GM18511 (cell line): ENCODE data around the gene HDAC4.
"Not testable (repeated sequence)": the region's sequence is repeated elsewhere in the genome, so short reads cannot be mapped to it uniquely, and the experiment has no call there.

Experiments used
- ATAC-seq: cut with Tn5 transposase; IDR thresholded peaks from one replicate; pipeline ENCODE4 v1.9.1; 2021; ENCODE audit warnings: mild to moderate bottlenecking, moderate library complexity; ENCODE audit not compliant: unreplicated experiment

HDAC4 gene

DNA sequence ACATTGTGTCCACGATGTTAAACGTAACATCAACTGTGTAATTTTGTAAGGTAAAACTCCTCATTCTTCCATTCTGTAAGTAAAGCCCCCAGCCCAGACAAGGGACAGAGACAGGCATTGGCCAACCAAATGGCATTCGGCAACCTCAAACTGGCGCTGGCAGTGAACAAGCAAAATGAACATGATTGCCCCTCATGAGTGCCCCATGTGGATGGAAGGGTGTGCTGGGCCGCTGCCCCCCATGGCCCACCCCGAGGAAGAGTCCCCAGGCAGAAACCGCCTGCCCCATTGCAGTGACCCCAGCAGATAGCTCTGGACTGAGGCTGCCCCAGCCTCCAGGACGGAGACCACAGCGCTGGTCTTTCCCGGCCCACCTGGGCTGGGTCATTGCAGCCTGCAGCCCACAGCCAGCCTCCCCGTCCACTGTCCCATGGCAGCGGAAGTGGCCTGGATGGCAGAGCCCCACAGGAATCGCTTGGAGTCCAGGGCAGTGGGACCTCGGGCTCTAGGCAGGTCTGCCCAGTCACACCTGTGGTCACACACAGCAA, 220.2 kb downstream of the HDAC4 start:
- ATAC-seq = no peak

DNA sequence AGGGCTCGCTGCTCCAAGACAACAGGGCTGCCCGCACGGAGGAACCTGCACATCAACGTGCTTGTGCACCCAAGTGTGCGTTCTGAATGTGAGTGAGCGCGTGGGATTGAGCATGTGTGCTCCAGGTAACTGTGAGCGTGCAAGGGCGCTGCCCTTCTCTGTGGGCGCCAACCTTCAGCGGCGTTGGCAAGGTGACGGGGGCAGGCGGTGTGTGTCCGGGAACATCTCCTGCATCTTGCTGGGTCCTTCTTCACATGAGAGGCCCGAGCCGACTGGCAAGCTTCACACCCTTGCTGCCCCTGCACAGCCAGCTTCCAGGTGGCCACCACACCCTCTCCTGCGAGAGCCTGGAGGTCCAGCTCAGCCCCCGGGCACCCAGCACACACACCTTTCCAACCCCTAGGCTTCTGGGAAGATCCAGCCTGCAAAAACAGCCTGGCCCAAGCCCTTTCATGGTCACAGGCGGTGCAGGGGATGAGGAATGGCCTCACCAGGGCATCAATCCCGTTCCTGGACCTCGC, 220.9 kb downstream of the HDAC4 start:
- no peak for ATAC-seq

DNA sequence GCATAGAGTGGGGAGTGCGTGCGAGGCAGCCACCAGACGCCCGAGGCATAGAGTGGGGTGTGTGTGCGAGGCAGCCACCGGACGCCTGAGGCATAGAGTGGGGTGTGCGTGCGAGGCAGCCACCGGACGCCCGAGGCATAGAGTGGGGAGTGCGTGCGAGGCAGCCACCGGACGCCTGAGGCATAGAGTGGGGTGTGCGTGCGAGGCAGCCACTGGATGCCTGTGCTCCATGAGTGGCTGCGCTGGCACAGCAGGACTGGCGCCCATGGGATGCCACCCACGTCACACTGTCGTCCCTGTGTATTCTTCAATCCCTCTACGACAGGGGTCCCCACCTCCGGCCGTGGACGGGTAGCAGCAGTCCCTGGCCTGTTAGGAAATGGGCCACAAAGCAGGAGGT, 221.9 kb downstream of the HDAC4 start:
- ATAC-seq = no peak

DNA sequence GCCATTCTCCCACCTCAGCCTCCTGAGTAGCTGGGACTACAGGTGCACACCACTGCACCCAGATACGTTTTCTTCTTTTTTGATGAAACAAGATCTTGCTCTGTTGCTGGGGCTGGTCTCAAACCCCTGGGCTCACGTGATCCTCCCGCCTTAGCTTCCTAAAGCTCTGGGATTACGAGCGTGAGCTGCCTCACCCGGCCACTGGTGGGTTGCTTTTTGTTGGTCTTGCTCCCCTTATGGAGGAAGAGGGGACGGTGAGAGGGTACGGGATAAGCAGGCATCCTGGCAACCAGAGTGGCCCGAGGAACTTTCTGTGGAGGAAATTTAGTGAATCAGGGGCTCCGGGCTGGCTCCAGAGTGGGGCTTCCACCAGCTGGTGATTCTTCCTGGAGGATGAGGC, 222.3 kb downstream of the HDAC4 start:
- ATAC-seq = no peak

DNA sequence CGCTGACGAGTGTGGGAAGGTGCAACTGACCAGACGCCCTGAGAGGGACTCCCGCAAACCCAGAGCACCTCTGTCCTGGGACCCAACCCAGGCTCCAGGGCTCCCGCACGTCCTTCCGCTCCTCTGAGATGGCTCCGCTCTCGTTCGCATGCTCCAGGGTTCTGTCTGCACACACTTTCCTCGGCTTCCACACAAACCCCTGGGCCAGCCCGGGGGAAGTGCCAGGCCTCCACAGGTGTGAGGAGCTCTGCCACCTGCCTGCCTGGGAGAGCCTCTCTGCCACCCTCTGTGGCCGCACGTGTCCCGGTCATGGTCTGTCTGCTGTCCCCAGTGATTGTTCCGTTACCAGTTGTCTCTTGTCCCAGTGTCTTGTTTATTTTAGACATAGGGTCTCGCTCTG, 222.9 kb downstream of the HDAC4 start:
- ATAC-seq = no peak

DNA sequence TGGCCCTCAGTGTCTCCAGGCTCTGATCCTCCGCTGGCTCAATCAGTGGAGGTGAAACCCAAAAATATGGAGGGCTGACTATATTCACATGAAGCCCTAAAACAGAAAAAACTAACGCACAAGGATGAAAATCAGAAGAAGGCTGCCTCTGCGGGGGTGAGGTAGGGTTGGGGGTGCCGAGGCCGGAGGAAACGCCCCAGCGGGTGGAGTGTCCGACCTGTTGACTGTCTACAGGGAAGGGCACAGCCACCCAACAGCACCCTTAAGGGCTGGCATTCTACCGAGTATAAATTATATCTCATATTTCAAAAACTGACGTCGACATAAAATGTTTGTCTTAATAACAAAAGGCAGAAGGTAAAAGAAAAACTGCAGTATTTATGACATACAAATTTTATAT, 223.5 kb downstream of the HDAC4 start:
- ATAC-seq = no peak

DNA sequence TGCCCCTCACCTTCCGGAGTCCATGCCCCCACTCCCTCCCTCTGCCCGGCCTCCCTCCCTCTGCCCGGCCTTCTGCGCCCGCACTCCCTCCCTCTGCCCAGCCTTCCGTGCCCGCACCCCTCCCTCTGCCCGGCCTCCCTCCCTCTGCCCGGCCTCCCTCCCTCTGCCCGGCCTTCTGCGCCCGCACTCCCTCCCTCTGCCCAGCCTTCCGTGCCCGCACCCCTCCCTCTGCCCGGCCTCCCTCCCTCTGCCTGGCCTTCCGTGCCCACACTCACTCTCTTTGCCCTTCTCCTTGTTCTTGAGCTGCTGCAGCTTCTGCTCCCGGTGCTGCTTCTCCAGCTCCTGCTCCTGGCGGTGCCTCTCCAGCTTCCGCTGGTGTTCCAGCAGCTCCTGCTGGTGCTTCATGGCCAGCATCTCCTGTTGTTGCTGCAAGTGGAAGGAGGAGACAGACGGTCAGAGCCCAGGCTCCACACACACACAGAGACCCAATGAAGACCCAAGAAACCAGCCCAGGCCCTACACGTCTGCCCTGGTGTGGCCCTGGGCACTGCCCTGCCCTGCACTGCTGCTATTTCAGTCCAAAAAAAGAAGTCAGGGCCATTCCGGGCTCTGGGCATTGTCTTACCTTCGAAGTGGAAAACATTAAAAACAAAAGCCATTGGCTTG, 224.5 kb downstream of the HDAC4 start:
- not testable (repeated sequence) for ATAC-seq

DNA sequence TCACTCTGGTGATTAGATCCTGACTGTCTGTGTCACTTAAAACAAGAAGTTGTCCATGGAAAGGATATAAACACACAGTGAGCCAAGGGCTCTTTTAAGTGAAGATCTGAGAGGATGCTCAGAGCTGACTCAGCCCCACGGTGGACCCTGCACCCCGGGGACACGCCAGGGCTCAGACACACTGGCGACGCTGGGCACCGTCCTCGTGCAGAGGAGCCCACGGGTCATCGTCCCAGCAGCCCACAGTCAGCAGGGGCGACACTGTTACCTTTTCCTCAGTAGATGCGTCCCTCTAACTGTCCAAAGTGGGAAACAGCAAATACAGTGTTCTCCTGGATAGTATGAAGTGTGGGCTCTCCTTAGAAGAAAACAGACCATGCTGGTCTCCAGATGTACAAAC, 225.6 kb downstream of the HDAC4 start:
- no peak for ATAC-seq

DNA sequence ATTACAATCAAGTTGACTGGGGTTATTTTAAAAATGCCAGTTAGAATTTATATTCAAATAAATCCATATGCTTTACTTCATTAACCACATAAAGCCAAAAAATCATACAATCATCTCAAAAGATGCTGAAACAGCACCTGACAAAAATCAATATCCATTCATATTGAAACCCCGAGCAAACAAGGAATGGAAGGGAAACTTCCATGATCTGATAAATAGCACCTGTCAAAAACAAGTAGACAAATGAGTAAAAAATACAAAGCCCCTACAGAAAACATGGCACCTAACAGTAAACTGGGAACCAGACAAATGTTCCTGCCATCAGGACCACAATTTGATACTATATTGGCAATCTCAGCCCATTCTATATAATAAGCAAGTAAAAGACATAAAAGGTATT, 227.5 kb downstream of the HDAC4 start:
- no peak for ATAC-seq

DNA sequence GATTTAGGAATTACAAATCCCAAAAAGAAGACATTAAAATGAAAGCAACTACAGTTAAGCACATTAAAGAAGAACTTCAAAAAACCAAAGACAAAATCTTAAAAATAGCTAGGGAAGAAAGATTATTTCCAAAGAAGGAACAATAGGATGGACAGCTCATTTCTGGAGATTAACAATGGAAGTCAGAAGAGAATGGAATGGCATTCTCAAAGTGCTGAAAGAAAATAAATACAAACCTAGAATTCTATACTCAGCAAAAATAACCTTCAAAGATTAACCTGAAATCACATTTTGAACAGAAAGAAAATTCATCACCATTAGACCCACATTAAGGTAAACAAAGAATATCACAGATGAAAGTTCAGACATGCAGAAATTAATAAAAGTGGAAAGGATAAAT, 229.2 kb downstream of the HDAC4 start:
- ATAC-seq = no peak

DNA sequence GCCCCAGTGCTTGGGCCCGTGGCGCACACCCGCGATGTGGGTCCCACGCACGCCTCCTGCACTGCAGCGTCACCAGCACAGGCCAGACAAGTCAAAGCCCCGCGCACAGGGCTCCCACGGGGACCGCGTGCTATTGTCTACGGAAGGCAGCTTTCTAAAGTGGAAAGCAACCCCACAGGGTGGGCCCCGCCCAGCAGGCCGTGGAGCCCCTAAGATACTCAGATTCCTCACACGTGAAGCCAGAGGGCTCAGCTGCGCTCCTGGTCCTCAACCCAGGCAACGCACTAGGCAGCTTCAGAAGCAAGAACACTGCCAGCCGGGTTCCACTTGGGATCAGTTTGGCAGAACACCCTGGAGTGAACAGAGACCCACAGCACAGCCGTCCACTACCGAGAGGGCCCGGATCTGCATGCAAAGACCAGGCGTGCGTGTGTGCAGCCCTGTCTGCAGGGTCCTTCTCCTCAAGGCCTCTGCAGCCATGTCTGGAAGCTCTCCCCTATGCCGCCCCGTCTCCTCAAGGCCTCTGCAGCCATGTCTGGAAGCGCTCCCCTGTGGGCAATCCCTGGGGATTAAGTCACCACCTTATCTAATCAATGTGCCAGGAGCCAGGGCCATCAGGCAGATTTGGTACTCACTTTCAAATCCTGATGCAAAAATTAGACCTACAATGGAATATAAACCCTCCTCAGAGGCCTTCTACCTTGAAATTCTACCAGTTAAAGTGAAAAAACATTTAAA, 231.3 kb downstream of the HDAC4 start:
- ATAC-seq = no peak

DNA sequence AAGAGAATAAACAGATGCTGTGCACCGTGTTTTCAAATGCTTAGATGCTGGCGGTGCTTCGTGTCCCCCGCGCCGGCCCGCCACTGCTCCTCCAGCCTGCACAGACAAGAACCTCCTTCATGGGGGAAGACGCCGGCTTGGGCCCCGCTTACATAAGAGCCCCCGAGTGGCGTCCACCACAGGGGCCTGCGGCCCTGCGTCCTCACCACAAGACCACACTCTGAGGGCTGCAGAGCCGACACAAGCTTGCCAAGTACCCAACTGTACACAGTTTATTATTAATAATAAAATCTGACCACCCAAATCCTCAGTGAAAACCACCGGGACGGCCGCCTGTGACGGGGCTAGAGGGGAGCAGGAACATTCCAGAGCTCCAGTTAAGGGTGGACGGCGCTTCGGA, 232.2 kb downstream of the HDAC4 start:
- ATAC-seq = no peak

DNA sequence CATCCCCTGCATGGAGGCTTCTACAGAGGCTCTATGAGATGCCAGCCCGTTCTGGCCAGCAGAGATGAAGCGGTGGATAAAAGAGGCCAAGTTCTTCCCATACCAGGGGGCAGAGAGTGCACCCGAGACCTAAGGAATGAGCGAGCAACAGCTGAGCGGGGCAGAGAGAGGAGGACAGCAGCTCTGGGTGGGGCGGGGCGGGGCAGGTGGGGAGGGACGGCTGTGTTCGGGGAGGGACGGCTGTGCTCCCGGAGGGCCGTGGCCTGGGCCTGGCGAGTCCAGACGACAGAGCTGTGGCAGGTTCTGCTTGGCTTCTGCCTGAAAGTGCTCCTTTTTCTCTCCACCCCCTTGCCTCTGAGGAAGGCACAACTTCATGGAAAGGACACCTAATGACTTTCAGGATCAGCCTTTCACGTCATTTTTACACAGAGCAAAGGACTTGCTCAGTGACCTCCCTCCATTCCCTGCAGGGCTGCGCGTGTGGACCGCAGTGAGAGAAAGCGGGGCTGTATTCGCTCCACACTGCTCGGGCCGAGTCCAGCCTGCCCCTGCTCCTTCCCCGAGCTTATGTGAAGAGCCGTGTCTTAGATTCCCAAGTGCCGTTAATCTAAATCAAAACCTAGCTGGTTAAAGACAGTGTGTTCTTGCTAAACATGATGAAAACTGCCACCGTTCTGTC, 232.9 kb downstream of the HDAC4 start:
- no peak for ATAC-seq

DNA sequence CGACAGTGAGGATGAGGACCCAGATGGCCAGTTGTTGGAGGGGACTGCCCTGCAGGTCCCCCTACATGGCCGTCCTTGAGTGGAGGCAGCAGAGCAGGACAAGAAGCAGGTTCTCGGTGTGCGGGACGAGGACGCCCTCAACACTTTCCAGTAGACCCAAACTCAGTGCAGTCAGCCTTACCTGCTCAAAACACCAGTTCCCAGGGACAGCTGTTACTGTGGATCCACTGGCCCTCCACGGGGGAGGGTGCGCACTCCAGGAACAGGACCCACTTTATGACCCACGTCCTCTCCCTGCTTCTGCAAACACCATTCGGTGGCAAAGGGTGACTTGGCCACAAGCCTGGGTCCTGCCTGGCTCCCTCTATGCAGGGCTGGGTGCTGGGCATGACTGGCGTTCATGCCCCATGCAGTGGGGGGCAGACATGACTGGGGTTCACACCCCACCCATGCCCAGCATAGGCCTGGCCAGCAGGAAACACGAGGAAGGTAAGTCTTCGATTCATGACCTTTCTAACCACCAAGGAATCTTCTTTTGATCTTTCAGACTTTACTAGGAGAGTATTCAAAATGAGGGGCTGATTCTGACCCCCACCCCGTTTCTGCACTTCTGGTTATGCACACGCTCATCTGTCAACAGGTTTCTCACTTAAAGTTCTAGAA, 233.7 kb downstream of the HDAC4 start:
- no peak for ATAC-seq

DNA sequence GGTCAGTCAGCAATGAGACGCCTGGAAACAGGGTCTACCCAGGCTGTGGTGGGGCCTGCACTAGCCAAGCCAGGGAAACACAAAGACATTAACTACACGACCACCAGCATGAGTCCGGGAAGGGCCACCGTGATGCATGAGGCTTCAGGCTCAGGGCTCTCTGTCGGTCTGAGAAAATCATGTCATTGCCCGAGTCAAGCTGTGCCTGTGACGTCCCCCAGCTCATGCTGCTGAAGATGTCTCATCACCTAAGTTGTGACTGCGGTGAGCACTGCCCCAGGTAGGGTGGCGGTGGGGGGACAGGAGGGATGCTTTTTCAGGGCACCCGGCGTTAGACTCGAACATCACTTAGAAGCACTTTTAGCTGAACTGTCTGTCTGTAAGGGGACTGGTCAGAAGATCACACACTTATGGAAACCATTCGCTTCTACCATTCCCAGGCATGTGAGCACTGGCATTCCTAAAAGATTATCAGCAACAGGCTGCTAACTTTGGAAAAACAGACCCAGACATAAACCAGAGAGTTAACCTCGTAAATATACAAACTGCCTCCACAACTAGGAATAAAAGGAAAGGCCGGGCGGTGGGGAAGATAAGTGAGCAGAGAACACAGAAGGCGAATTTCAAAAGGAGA, 234.5 kb downstream of the HDAC4 start:
- no peak for ATAC-seq

DNA sequence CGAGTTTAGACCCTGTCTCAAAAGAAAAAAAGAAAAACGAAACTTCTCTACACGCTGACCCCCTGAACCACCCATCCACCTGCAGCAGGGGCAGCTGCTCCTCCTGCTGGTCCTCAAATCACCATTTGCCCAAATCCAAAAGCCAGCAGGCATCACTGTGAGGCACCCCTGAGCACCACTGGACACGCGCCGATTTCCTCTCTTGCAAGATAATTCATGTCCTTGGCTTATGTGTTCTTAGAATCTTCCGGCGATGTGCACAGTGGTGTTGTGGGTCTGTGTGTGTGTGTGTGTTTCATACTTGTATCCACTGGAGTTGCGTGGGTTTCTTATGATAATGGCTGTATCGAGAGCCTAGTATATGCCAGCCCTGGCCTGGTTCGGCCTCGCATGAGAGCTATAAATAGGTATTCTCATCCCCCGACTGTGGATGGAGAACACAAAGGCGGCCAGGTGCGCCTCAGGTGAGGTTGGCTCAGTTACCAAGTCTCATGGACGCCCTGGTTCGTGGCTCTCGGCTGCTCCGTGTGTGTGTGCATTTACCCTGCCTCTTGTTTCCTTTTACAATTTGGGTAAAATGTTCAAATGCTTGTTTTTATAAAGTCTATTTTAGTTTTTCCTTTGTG, 235.5 kb downstream of the HDAC4 start:
- no peak for ATAC-seq

DNA sequence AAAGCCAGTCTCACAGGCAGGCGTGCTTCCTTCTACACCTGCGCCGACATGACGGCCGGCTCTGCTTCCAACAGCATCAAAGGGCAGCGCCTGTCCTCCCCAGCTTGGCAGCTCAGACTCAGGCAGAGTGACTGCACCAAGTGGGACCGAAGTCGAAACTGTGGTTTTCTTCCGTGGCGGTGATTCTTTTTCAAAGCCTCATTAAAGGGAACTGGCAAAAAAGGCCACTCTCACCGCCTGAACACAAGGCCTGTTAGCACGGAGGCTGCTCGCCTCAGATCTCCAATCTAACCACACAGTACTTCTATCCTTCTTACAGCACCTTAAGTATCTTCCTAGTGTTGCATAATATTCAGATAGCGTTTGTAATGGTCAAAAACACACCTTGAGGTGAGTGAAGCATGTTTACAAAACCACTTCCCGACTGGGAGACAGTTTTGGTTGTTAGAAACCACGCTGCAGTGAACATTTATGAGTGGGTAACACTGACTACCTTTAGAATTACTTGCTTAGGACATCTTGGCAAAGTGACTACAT, 236.4 kb downstream of the HDAC4 start:
- ATAC-seq = no peak

DNA sequence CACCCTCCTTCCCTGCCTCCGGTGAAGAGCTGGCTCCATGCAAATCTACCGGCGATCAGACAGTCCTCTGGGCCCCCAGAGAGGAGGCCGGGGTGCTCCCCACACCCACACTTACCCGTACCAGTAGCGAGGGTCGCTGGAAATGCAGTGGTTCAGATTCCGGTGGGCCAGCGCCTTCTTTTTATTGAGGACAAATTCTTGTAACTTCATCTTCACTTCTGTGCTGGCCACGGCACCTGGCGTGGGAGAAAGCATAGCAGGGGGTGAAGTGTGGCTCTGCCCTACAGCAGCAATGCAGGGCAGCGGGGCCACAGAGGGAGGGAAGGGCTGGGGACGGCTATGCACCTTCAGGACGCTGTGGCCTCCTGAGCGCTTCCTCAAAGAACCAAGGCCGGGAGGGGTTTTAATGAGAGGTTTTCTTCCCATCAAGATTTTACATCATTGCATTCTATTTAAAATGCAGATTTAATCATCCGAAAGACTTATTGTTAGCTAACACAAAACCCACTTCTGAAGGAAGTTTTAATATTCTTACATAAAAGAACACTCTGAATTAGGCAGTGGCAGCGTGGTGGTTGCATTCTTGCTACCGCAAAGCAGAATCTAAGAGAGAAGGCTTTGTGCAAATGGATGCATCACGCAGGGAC, 237.0 kb downstream of the HDAC4 start:
- no peak for ATAC-seq

DNA sequence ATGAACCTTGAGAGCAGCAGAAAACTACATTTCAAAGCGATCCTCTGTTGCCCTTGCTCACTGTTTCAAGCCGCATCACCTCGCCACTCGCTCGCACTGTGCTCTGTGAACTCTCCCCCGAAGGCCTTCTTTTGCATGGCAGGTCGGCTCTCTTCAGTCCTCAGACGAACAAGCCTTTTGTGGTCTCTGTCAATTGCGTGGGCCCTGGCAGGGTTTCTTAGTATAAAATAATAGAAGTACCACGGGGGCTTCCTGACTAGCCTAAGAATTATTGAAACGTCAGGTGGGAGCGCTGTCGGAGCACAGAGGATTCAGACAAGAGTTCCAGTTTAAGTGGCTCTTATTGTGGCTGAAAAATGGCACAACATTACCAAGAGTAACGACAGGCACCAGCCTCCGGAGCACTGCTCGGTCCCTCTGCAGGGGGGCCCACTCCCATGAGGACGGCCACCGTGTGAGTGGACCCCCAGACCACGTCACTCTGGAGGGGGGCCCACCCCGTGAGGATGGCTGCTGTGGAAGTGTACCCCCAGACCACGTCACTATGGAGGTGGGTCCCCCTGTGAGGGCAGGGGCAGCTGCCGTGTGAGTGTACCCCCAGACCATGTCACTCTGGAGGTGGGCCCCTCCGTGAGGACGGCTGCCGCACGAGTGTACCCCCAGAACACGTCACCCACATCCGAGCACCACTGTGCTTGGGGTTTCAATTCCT, 237.7 kb downstream of the HDAC4 start:
- ATAC-seq = no peak
